Measurements from ENCODE around the gene PLA2G3. TPM values are rescaled to one million over a fixed set of nuclear protein-coding genes. Genes with fewer than 3 reads are reported as not detected.

PLA2G3 gene
- polyA plus RNA-seq, 1 experiment = 0.10 TPM

GRCh38 chr22:31092161-31092560 is 48.1 kb downstream of the PLA2G3 start:
- no peak overlapping the region for H3K27ac ChIP-seq (ENCODE audit: low read depth, low read length)
- H3K27me3 ChIP-seq (ENCODE audit: control insufficient read depth, insufficient read depth, low read length) = no peaks in the 10 kb centered on the region
- H3K9me3 ChIP-seq (ENCODE audit: control insufficient read depth, insufficient read depth, low read length) = no peaks in the 10 kb centered on the region; the same call in 1 of the 2 replicates
- ChIA-PET POLR2A (interaction anchor here (0.6 to 2.5 kb wide), 2 partner anchors 10 to 142 kb away, joined by 9 to 15 read pairs; no protein-coding TSS in a partner anchor), CTCF (interaction anchor here (1.2 kb wide), 1 partner anchor 15 kb away, joined by 3 read pairs; the partner anchor contains the start of gene SELENOM)
- no peak for TF ChIP-seq CTCF (IDR thresholded peaks at IDR 0.05; ENCODE audit: low read depth, low read length)
- no peak overlapping the region for H3K4me3 ChIP-seq (ENCODE audit: low read depth, low read length)
- no peak for DNase-seq (ENCODE audit: low read depth, low spot score)

- CTCF ChIA-PET = interaction anchor here (1.3 kb wide), 1 partner anchor 140 kb away, joined by 4 read pairs; no protein-coding TSS in a partner anchor
- TF ChIP-seq CTCF (IDR thresholded peaks at IDR 0.05; ENCODE audit: low read depth, low read length) = no peak
- no peak overlapping the region for H3K4me3 ChIP-seq (ENCODE audit: low read depth, low read length)
- no peaks in the 10 kb centered on the region; the same call in 1 of the 2 replicates for H3K9me3 ChIP-seq (ENCODE audit: control insufficient read depth, insufficient read depth, low read length)
- no peaks in the 10 kb centered on the region for H3K27me3 ChIP-seq (ENCODE audit: control insufficient read depth, insufficient read depth, low read length)
- POLR2A ChIA-PET = interaction anchor here (0.6 to 2.5 kb wide), 2 partner anchors 11 to 141 kb away, joined by 9 to 15 read pairs; no protein-coding TSS in a partner anchor
- no peak overlapping the region for H3K27ac ChIP-seq (ENCODE audit: low read depth, low read length)
- DNase-seq (ENCODE audit: low read depth, low spot score) = no peak
Measured at GRCh38 chr22:31091106-31091975, 49.0 kb downstream of the PLA2G3 start.

GRCh38 chr22:31090217-31091085 is 49.9 kb downstream of the PLA2G3 start:
- POLR2A ChIA-PET = interaction anchor here (0.7 kb wide), 1 partner anchor 9 kb away, joined by 3 read pairs; the partner anchor contains the start of gene SMTN
- Histone ChIP-seq H3K27ac (ENCODE audit: low read depth, low read length) (no peak overlapping the region), H3K4me3 (ENCODE audit: low read depth, low read length) (no peak overlapping the region), H3K27me3 (ENCODE audit: control insufficient read depth, insufficient read depth, low read length) (no peaks in the 10 kb centered on the region), H3K9me3 (ENCODE audit: control insufficient read depth, insufficient read depth, low read length) (no peaks in the 10 kb centered on the region; the same call in 1 of the 2 replicates)
- CTCF ChIA-PET = interaction anchor here (0.6 to 1.3 kb wide), 3 partner anchors 58 to 265 kb away, joined by 3 to 4 read pairs (median 3); no protein-coding TSS in a partner anchor
- TF ChIP-seq CTCF (IDR thresholded peaks at IDR 0.05; ENCODE audit: low read depth, low read length) = no peak
- DNase-seq (ENCODE audit: low read depth, low spot score) = no peak

DNA sequence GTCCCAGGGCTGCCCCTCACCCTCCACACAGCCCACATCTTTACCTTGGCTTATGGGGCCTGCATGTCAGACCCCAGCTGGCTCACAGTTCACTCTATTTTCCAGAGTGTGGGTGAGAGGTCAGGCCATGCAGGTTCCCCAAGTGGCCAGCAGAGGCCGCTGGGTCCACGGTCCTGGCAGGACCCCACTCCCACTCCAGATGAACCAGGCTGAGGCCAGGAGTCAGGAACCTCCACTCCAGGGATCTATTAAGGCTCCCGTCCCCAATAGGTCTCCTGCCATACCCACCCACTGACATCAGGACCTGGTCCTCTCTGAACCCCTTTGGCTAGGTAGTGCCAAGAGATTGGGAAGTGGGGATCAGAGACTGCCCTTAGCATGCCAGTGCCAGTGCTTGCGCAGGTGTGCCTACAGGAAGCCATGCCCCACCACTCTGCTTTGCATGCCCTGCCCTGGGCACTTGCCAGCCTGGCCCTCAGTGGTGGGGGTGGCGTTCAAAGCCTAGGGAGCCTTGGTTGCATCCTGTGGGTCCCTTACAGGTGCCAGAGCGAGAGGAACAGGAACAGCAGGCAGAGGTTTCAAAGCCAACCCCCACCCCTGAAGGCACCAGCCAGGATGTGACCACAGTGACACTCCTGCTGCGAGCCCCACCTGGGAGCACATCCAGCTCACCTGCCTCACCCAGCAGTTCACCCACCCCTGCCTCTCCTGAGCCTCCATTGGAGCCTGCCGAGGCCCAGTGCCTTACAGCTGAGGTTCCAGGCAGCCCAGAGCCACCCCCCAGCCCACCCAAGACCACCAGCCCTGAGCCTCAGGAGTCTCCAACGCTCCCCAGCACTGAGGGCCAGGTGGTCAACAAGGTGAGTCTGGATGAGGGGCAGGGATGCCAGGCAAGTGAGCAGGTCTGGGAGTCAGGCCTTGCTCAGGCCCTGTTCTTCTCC is 50.9 kb downstream of the PLA2G3 start:
- TF ChIP-seq CTCF (IDR thresholded peaks at IDR 0.05; ENCODE audit: low read depth, low read length) = peak; percentile 83
- ChIA-PET CTCF (interaction anchor here (0.6 to 1.7 kb wide), 5 partner anchors 59 to 156 kb away, joined by 3 to 7 read pairs (median 4); no protein-coding TSS in a partner anchor), POLR2A (interaction anchor here (0.7 kb wide), 1 partner anchor 8 kb away, joined by 3 read pairs; the partner anchor contains the start of gene SMTN)
- no peaks in the 10 kb centered on the region; the same call in 1 of the 2 replicates for H3K9me3 ChIP-seq (ENCODE audit: control insufficient read depth, insufficient read depth, low read length)
- no peak for DNase-seq (ENCODE audit: low read depth, low spot score)
- no peak overlapping the region for H3K27ac ChIP-seq (ENCODE audit: low read depth, low read length)
- no peak overlapping the region for H3K4me3 ChIP-seq (ENCODE audit: low read depth, low read length)
- no peaks in the 10 kb centered on the region for H3K27me3 ChIP-seq (ENCODE audit: control insufficient read depth, insufficient read depth, low read length)

Data from AG04450 (cell line).